ACC112 (cell line): ENCODE data around the gene SOX4.

Source experiments
- H2AFZ ChIP-seq: fragments of 200-600 bp; sonication (generic); one replicate; pipeline ENCODE4 v1.6.0; 2017; ENCODE audit warnings: antibody characterized with exemption, low read length; ENCODE audit not compliant: unreplicated experiment
- H3K27ac ChIP-seq: fragments of 200-600 bp; sonication (generic); 2 replicates; pipeline ENCODE4 v1.5.1; 2014; ENCODE audit warnings: low read depth, mild to moderate bottlenecking, antibody characterized with exemption, low read length, moderate library complexity
- H3K27me3 ChIP-seq: fragments of 200-600 bp; sonication (generic); 2 replicates; pipeline ENCODE4 v1.6.1; 2014; ENCODE audit warnings: mild to moderate bottlenecking, antibody characterized with exemption, low read length, moderate library complexity, mixed read lengths; ENCODE audit not compliant: insufficient read depth
- H3K36me3 ChIP-seq: fragments of 200-600 bp; sonication (generic); 2 replicates; pipeline ENCODE4 v1.6.1; 2016; ENCODE audit warnings: mild to moderate bottlenecking, antibody characterized with exemption, low read length, moderate library complexity, mixed read lengths; ENCODE audit not compliant: insufficient read depth
- H3K4me1 ChIP-seq: fragments of 200-600 bp; sonication (generic); one replicate; pipeline ENCODE4 v1.6.1; 2016; ENCODE audit warnings: low read length, mixed read lengths; ENCODE audit not compliant: insufficient read depth, unreplicated experiment, control insufficient read depth
- H3K4me3 ChIP-seq: fragments of 200-600 bp; sonication (generic); 2 replicates; pipeline ENCODE4 v1.5.1; 2014; ENCODE audit warnings: mild to moderate bottlenecking, low read depth, low read length
- H3K79me2 ChIP-seq: fragments of 200-600 bp; sonication (generic); one replicate; pipeline ENCODE4 v1.6.0; 2016; ENCODE audit warnings: low read length; ENCODE audit not compliant: control insufficient read depth, unreplicated experiment, insufficient read depth

SOX4 gene

GRCh38 chr6:21603082-21603952 lies 9.8 kb downstream of the SOX4 start:
- H3K27ac ChIP-seq = no peak overlapping the region
- H3K27me3 ChIP-seq = no peaks in the 10 kb centered on the region
- H3K4me1 ChIP-seq = peaks cover 9% of the 10 kb centered on the region
- no peaks in the 10 kb centered on the region for H3K36me3 ChIP-seq
- no peak overlapping the region for H2AFZ ChIP-seq
- no peak overlapping the region for H3K4me3 ChIP-seq
- H3K79me2 ChIP-seq = peaks cover 9% of the 10 kb centered on the region

GRCh38 chr6:21604081-21604480 lies 10.5 kb downstream of the SOX4 start:
- Histone ChIP-seq H3K36me3 (no peaks in the 10 kb centered on the region), H3K79me2 (peaks cover under 1% of the 10 kb centered on the region), H3K4me1 (peaks cover 1% of the 10 kb centered on the region), H2AFZ (no peak overlapping the region), H3K4me3 (no peak overlapping the region), H3K27ac (no peak overlapping the region), H3K27me3 (no peaks in the 10 kb centered on the region)

GRCh38 chr6:21605166-21605565 lies 11.6 kb downstream of the SOX4 start:
- no peak overlapping the region for H2AFZ ChIP-seq
- H3K79me2 ChIP-seq = no peaks in the 10 kb centered on the region
- H3K27ac ChIP-seq = no peak overlapping the region
- no peak overlapping the region for H3K4me3 ChIP-seq
- no peaks in the 10 kb centered on the region for H3K27me3 ChIP-seq
- H3K4me1 ChIP-seq = no peaks in the 10 kb centered on the region
- H3K36me3 ChIP-seq = no peaks in the 10 kb centered on the region

- Histone ChIP-seq H3K4me3 (no peak overlapping the region), H3K27me3 (no peaks in the 10 kb centered on the region), H2AFZ (no peak overlapping the region), H3K4me1 (no peaks in the 10 kb centered on the region), H3K27ac (no peak overlapping the region), H3K36me3 (no peaks in the 10 kb centered on the region), H3K79me2 (no peaks in the 10 kb centered on the region)
Measured at GRCh38 chr6:21608601-21609000, 15.1 kb downstream of the SOX4 start.

- Histone ChIP-seq H2AFZ (no peak overlapping the region), H3K4me3 (no peak overlapping the region), H3K36me3 (no peaks in the 10 kb centered on the region), H3K79me2 (no peaks in the 10 kb centered on the region), H3K4me1 (no peaks in the 10 kb centered on the region), H3K27ac (no peak overlapping the region), H3K27me3 (no peaks in the 10 kb centered on the region)
Measured at GRCh38 chr6:21609881-21610329, 16.4 kb downstream of the SOX4 start.

GRCh38 chr6:21610341-21610740 lies 16.8 kb downstream of the SOX4 start:
- Histone ChIP-seq H3K4me3 (no peak overlapping the region), H3K36me3 (no peaks in the 10 kb centered on the region), H2AFZ (no peak overlapping the region), H3K4me1 (peaks cover under 1% of the 10 kb centered on the region), H3K27me3 (no peaks in the 10 kb centered on the region), H3K27ac (no peak overlapping the region), H3K79me2 (no peaks in the 10 kb centered on the region)

GRCh38 chr6:21611485-21611884 lies 17.9 kb downstream of the SOX4 start:
- Histone ChIP-seq H3K27me3 (no peaks in the 10 kb centered on the region), H2AFZ (no peak overlapping the region), H3K79me2 (no peaks in the 10 kb centered on the region), H3K4me1 (peaks cover 10% of the 10 kb centered on the region), H3K36me3 (no peaks in the 10 kb centered on the region), H3K4me3 (no peak overlapping the region), H3K27ac (no peak overlapping the region)

GRCh38 chr6:21612067-21612745 lies 18.7 kb downstream of the SOX4 start:
- Histone ChIP-seq H3K4me1 (peaks cover 10% of the 10 kb centered on the region), H2AFZ (no peak overlapping the region), H3K36me3 (no peaks in the 10 kb centered on the region), H3K27me3 (no peaks in the 10 kb centered on the region), H3K27ac (no peak overlapping the region), H3K79me2 (no peaks in the 10 kb centered on the region), H3K4me3 (no peak overlapping the region)

GRCh38 chr6:21613809-21614208 lies 20.3 kb downstream of the SOX4 start:
- Histone ChIP-seq H3K36me3 (no peaks in the 10 kb centered on the region), H3K79me2 (no peaks in the 10 kb centered on the region), H3K27ac (no peak overlapping the region), H3K4me3 (no peak overlapping the region), H2AFZ (no peak overlapping the region), H3K4me1 (peaks cover 10% of the 10 kb centered on the region), H3K27me3 (no peaks in the 10 kb centered on the region)

GRCh38 chr6:21614226-21614625 lies 20.7 kb downstream of the SOX4 start:
- H3K4me3 ChIP-seq = no peak overlapping the region
- no peaks in the 10 kb centered on the region for H3K27me3 ChIP-seq
- H2AFZ ChIP-seq = no peak overlapping the region
- no peaks in the 10 kb centered on the region for H3K79me2 ChIP-seq
- no peak overlapping the region for H3K27ac ChIP-seq
- H3K4me1 ChIP-seq = peaks cover 10% of the 10 kb centered on the region
- no peaks in the 10 kb centered on the region for H3K36me3 ChIP-seq

- no peak overlapping the region for H2AFZ ChIP-seq
- H3K4me1 ChIP-seq = peaks cover 10% of the 10 kb centered on the region
- no peak overlapping the region for H3K4me3 ChIP-seq
- no peaks in the 10 kb centered on the region for H3K36me3 ChIP-seq
- H3K27me3 ChIP-seq = no peaks in the 10 kb centered on the region
- no peak overlapping the region for H3K27ac ChIP-seq
- H3K79me2 ChIP-seq = no peaks in the 10 kb centered on the region
Measured at GRCh38 chr6:21615504-21615903, 22.0 kb downstream of the SOX4 start.
